ENCODE data around the gene PNPLA1.

PNPLA1 gene

DNA sequence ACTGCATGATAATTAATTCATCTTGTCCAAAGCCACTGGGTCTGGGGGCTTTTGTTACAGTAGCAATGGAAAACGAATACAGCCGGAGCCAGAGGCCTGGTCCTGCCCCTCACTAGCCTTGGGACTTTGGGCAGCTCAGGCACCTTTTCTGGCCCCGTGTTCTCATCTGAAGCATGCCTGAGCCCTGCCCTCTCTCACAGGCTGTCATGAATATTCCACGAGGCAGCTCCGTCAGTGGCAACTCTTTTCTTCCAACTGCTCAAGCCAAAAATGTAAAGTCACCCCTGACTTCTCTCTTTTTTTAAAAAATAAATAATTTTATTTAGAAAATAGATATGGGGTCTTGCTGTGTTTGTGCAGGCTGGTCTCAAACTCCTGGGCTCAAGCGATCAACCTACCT is 61.5 kb downstream of the PNPLA1 start:
- no peak overlapping the region for H3K27ac ChIP-seq (ENCODE audit: low read length)

DNA sequence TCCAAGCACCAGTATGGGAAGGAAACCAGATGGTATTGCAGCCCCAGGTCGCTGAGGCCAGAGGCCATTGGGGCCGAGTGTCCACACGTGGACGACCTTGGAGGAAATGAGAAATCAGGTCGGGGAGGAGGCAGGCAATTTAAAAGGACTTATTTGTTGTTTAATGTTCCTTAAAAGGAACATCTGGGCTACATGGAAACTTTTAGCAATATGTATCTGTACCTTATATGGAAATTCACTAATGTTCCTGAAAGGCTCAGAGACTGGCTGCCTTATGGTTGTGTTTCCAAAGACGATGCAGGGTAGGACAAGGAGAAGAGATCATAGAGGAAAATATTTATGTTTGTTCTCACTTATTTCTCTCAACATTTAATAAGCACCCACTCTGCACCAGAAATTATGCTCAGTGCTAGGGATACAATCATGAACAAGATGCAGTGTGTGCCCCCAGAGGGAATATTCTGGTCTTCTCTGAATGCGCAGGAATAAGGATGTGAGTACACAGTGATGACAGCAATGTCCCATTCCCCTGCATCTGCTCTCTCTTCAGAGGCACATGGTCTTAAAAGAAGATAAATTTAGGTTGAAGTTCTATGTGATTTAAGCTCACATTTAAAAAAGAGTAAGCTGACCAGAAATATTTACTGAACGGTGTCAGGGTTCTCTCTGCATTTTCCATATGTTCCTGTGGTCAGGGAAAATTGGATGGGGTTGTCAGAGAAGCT is 63.5 kb downstream of the PNPLA1 start:
- H2AFZ ChIP-seq (ENCODE audit: low read length), result no peak overlapping the region
- peaks cover 10% of the 10 kb centered on the region for H3K4me1 ChIP-seq (ENCODE audit: low read length)
- H3K9me3 ChIP-seq (replicated peaks; ENCODE audit: insufficient read depth, low read length), result no peaks in the 10 kb centered on the region
- no peaks in the 10 kb centered on the region; the same call in 1 of the 2 replicates for H3K27me3 ChIP-seq (replicated peaks; ENCODE audit: insufficient read depth, low read length)
- no peak overlapping the region for H3K4me3 ChIP-seq (ENCODE audit: low read length)
- no peak overlapping the region for H3K27ac ChIP-seq (ENCODE audit: low read length)
- no peak overlapping the region for H3K4me2 ChIP-seq (ENCODE audit: low read depth, low read length)
- no peaks in the 10 kb centered on the region for H4K20me1 ChIP-seq (ENCODE audit: insufficient read depth, low read length)
- no peaks in the 10 kb centered on the region for H3K79me2 ChIP-seq (ENCODE audit: low read length)
- TF ChIP-seq, protein P1, sequence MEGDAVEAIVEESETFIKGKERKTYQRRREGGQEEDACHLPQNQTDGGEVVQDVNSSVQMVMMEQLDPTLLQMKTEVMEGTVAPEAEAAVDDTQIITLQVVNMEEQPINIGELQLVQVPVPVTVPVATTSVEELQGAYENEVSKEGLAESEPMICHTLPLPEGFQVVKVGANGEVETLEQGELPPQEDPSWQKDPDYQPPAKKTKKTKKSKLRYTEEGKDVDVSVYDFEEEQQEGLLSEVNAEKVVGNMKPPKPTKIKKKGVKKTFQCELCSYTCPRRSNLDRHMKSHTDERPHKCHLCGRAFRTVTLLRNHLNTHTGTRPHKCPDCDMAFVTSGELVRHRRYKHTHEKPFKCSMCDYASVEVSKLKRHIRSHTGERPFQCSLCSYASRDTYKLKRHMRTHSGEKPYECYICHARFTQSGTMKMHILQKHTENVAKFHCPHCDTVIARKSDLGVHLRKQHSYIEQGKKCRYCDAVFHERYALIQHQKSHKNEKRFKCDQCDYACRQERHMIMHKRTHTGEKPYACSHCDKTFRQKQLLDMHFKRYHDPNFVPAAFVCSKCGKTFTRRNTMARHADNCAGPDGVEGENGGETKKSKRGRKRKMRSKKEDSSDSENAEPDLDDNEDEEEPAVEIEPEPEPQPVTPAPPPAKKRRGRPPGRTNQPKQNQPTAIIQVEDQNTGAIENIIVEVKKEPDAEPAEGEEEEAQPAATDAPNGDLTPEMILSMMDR (IDR thresholded peaks at IDR 0.05; ENCODE audit: low read length), result no peak
- TF ChIP-seq EZH2 (optimal IDR thresholded peaks at IDR 0.05; ENCODE audit: low read depth, low read length) (no peak), EZH2phosphoT487 (IDR thresholded peaks at IDR 0.05; ENCODE audit: low read length) (no peak)
- no peaks in the 10 kb centered on the region for H3F3A ChIP-seq (ENCODE audit: insufficient read depth, low read length)
- no peaks in the 10 kb centered on the region for H3K36me3 ChIP-seq (replicated peaks; ENCODE audit: insufficient read depth, low read length)
- H3K9ac ChIP-seq (ENCODE audit: low read length), result no peak overlapping the region
- no peak for DNase-seq
- H3K9me2 ChIP-seq (replicated peaks; ENCODE audit: insufficient read depth, low read length), result no peaks in the 10 kb centered on the region

More for the DNA sequence above, 61.5 kb downstream of the PNPLA1 start:
- Histone ChIP-seq H3K79me2 (ENCODE audit: low read length) (no peaks in the 10 kb centered on the region), H3K9ac (ENCODE audit: low read length) (no peak overlapping the region), H3K9me3 (replicated peaks; ENCODE audit: insufficient read depth, low read length) (no peaks in the 10 kb centered on the region), H3K27me3 (replicated peaks; ENCODE audit: insufficient read depth, low read length) (no peaks in the 10 kb centered on the region; the same call in 1 of the 2 replicates), H3K9me2 (replicated peaks; ENCODE audit: insufficient read depth, low read length) (no peaks in the 10 kb centered on the region), H4K20me1 (ENCODE audit: insufficient read depth, low read length) (no peaks in the 10 kb centered on the region), H3F3A (ENCODE audit: insufficient read depth, low read length) (no peaks in the 10 kb centered on the region), H2AFZ (ENCODE audit: low read length) (no peak overlapping the region), H3K36me3 (replicated peaks; ENCODE audit: insufficient read depth, low read length) (no peaks in the 10 kb centered on the region), H3K4me3 (ENCODE audit: low read length) (no peak overlapping the region), H3K4me1 (ENCODE audit: low read length) (0 out of 2 replicates have a peak, but pooled peaks cover 1% of the 10 kb centered on the region), H3K4me2 (ENCODE audit: low read depth, low read length) (no peak overlapping the region)
- TF ChIP-seq EZH2phosphoT487 (IDR thresholded peaks at IDR 0.05; ENCODE audit: low read length) (no peak), EZH2 (optimal IDR thresholded peaks at IDR 0.05; ENCODE audit: low read depth, low read length) (no peak)
- TF ChIP-seq, protein P1 (IDR thresholded peaks at IDR 0.05; ENCODE audit: low read length), result no peak
- DNase-seq, result no peak

DNA sequence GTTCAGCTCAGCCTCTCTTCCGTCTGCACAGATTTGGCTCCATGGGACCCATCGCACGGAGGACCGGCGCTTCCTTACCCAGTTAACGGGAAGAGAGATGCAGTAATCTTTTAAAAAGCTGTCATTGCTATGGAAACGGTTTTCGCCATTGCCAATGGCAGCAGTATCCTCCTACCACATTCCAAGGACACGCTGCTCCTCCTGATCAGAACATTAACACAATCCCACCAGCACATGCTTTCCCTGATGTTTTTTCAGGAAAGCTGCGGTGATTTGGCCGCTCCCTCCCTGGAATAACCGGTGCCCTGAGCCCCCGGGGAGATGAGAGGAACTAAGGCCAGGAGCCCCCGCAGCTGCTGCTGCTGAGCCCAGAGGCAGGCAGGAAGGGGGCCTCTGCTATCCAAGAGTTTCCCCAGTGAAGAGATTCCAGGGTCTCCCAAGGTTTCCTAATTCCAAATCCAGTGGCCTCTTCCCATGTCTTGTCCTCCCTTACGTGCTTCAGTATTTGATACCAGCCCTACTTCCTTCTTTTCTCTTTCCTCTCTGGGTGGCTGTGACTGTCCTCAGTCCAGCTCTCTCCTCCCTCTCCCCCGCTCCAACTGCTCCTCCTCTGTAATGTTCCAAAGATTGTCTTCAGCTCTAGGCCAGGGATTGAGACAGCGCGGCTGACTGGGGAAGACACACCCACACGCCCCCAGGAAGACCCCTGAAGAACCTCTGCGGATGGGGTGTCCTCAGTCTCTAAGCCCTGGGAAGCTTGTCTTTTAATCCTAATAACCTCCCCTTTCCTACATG is 64.3 kb downstream of the PNPLA1 start:
- Histone ChIP-seq H3K4me3 (ENCODE audit: low read length) (no peak overlapping the region), H3K27ac (ENCODE audit: low read length) (no peak overlapping the region), H2AFZ (ENCODE audit: low read length) (no peak overlapping the region)

More for the DNA sequence above, 64.3 kb downstream of the PNPLA1 start:
- no peaks in the 10 kb centered on the region for H3K36me3 ChIP-seq (replicated peaks; ENCODE audit: insufficient read depth, low read length)
- no peaks in the 10 kb centered on the region for H3F3A ChIP-seq (ENCODE audit: insufficient read depth, low read length)
- H3K9me3 ChIP-seq (replicated peaks; ENCODE audit: insufficient read depth, low read length), result no peaks in the 10 kb centered on the region
- no peaks in the 10 kb centered on the region; the same call in 1 of the 2 replicates for H3K27me3 ChIP-seq (replicated peaks; ENCODE audit: insufficient read depth, low read length)
- no peaks in the 10 kb centered on the region for H3K9me2 ChIP-seq (replicated peaks; ENCODE audit: insufficient read depth, low read length)
- no peaks in the 10 kb centered on the region for H3K79me2 ChIP-seq (ENCODE audit: low read length)
- no peak overlapping the region for H3K9ac ChIP-seq (ENCODE audit: low read length)
- no peak overlapping the region for H3K4me2 ChIP-seq (ENCODE audit: low read depth, low read length)
- H4K20me1 ChIP-seq (ENCODE audit: insufficient read depth, low read length), result no peaks in the 10 kb centered on the region
- H3K4me1 ChIP-seq (ENCODE audit: low read length), result peaks cover 10% of the 10 kb centered on the region
- TF ChIP-seq EZH2 (optimal IDR thresholded peaks at IDR 0.05; ENCODE audit: low read depth, low read length), result no peak
- no peak for TF ChIP-seq EZH2phosphoT487 (IDR thresholded peaks at IDR 0.05; ENCODE audit: low read length)
- TF ChIP-seq, protein P1 (IDR thresholded peaks at IDR 0.05; ENCODE audit: low read length), result no peak
- DNase-seq, result no peak
